Muscle of leg (tissue), 11 donors: ENCODE results near the gene DNAJC5G. TPM values are rescaled to one million over a fixed set of nuclear protein-coding genes. Genes with fewer than 3 reads are reported as not detected.

ENCODE experiments used
- DNase-seq: peaks from one replicate; pipeline ENCODE4 v3.0.0; 2013
- H3K27ac ChIP-seq: one replicate; pipeline ENCODE4 v1.5.1; 2013; ENCODE audit warnings: mild to moderate bottlenecking, low read length, control low read depth
- H3K27me3 ChIP-seq: one replicate; pipeline ENCODE4 v1.6.1; 2013; ENCODE audit warnings: low read length; ENCODE audit not compliant: control insufficient read depth, insufficient read depth
- H3K36me3 ChIP-seq: one replicate; pipeline ENCODE4 v1.6.1; 2013; ENCODE audit warnings: low read length; ENCODE audit not compliant: control insufficient read depth, insufficient read depth
- H3K4me1 ChIP-seq: one replicate; pipeline ENCODE4 v1.6.1; 2013; ENCODE audit warnings: low read length; ENCODE audit not compliant: control insufficient read depth, insufficient read depth
- H3K4me3 ChIP-seq: one replicate; pipeline ENCODE4 v1.5.1; 2013; ENCODE audit warnings: low read length, control low read depth
- H3K9me3 ChIP-seq: replicated peaks from 2 replicates; pipeline ENCODE4 v1.6.1; 2013; ENCODE audit warnings: low read depth, low read length; ENCODE audit not compliant: control insufficient read depth
- WGBS: methylation state at CpG from one replicate; pipeline ENCODE4 v1.1.5; 2013; ENCODE audit warnings: missing lambda C conversion rate; ENCODE audit not compliant: insufficient coverage; 5-methylcytosine and 5-hydroxymethylcytosine counted together
- polyA plus RNA-seq, 8 donors: library from polyadenylated mRNA; unstranded; fragments of 120-200 nt; gene quantifications; one replicate each; pipeline versions ENCODE4 v1.2.1 to v1.2.3, GENCODE V29; 2013; ENCODE audit warnings: inconsistent platforms in 1 of 8, low replicate concordance in 1 of 8; ENCODE audit not compliant: insufficient read length in 8 of 8, insufficient read depth in 1 of 8
- total RNA-seq: library from RNA; stranded (reverse); fragments of 120-200 nt; gene quantifications from one replicate; pipeline ENCODE4 v1.2.4, GENCODE V29; 2013

The DNAJC5G gene
- total and polyA plus RNA-seq, 9 donors = 0.19 to 0.23 (median 0.19) TPM; not detected in 6

DNA sequence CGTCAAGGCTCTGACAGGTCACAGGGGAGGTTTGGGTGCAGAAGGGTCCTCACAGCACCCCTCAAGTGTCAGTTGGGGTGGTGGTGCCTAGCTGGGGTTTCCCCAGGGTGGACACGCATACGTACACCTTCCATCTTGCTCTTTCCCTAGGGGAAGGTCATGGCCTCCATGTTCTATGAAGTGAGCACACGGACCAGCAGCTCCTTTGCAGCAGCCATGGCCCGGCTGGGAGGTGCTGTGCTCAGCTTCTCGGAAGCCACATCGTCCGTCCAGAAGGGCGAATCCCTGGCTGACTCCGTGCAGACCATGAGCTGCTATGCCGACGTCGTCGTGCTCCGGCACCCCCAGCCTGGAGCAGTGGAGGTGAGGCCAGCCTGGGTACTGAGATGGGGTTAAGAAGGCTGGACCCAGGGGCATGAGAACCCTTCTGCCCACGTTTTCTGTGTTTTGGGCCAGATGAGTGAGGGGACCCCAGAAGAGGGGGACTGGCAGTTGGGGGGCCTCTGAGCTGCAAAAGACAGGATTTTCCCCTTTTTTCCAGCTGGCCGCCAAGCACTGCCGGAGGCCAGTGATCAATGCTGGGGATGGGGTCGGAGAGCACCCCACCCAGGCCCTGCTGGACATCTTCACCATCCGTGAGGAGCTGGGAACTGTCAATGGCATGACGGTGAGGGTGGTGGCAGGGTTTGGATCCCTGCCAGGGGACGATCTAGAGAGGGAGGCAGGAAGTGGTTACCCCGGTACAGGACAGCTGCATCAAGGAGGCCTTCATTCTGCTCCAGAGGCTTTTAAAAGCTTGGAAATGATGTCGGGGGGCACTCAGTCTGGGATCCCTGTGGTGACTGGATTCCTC is 33.2 kb upstream of the DNAJC5G start:
- no peak overlapping the region for H3K4me3 ChIP-seq
- H3K36me3 ChIP-seq = peaks cover 80% of the 10 kb centered on the region
- no peak overlapping the region for H3K27ac ChIP-seq
- WGBS = 88% methylated on average over 17 of the region's 24 CpGs
- H3K9me3 ChIP-seq = no peaks in the 10 kb centered on the region
- no peaks in the 10 kb centered on the region for H3K27me3 ChIP-seq
- no peak for DNase-seq
- peaks cover 10% of the 10 kb centered on the region for H3K4me1 ChIP-seq

DNA sequence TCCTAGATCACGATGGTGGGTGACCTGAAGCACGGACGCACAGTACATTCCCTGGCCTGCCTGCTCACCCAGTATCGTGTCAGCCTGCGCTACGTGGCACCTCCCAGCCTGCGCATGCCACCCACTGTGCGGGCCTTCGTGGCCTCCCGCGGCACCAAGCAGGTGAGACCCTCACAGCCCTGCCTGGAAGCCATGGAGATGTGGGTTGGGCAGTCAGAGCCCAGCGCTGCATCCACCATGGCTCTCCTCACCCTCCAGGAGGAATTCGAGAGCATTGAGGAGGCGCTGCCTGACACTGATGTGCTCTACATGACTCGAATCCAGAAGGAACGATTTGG is 32.6 kb upstream of the DNAJC5G start:
- Histone ChIP-seq H3K27me3 (no peaks in the 10 kb centered on the region), H3K27ac (no peak overlapping the region), H3K9me3 (no peaks in the 10 kb centered on the region), H3K36me3 (peaks cover 74% of the 10 kb centered on the region), H3K4me1 (peaks cover 10% of the 10 kb centered on the region), H3K4me3 (no peak overlapping the region)
- WGBS = 94% methylated on average over 14 of the region's 16 CpGs
- no peak for DNase-seq

DNA sequence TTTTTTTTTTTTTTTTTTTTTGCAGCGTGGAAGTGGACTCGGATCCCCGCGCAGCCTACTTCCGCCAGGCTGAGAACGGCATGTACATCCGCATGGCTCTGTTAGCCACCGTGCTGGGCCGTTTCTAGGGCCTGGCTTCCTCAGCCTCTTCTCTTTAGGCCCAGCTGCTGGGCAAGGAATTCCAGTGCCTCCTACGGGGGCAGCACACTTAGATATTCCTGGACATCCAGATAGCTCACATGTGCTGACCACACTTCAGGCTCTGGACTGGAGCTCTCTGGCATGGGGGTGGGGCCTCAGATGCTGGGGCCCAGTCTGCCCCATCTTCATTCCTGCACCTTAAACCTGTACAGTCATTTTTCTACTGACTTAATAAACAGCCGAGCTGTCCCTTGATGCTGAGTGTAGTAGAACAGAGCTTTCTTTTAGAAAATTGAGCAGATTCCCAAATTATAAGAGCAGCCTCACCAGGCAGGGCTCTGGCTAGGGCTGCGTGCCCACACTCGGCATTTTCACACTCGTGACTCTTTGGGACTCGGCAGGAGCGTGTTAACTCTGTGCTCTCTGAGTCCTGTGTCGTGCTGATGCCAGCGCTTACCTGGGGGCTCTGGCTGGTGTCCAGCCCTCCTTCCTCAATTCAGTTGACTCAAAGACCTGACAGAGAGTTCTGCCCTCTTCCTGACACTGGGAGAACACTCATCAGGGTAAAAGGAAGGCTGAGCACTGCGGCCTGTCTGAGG is 31.7 kb upstream of the DNAJC5G start:
- Histone ChIP-seq H3K9me3 (no peaks in the 10 kb centered on the region), H3K36me3 (peaks cover 64% of the 10 kb centered on the region), H3K4me3 (no peak overlapping the region), H3K27ac (no peak overlapping the region), H3K27me3 (no peaks in the 10 kb centered on the region), H3K4me1 (peaks cover 10% of the 10 kb centered on the region)
- no peak for DNase-seq
- 79% methylated on average over 17 of the region's 19 CpGs for WGBS

- WGBS = 73% methylated on average over 4 of the region's 10 CpGs
- Histone ChIP-seq H3K9me3 (no peaks in the 10 kb centered on the region), H3K27ac (no peak overlapping the region)
Observed at GRCh38 chr2:27245116-27245515, 30.1 kb upstream of the DNAJC5G start.

DNA sequence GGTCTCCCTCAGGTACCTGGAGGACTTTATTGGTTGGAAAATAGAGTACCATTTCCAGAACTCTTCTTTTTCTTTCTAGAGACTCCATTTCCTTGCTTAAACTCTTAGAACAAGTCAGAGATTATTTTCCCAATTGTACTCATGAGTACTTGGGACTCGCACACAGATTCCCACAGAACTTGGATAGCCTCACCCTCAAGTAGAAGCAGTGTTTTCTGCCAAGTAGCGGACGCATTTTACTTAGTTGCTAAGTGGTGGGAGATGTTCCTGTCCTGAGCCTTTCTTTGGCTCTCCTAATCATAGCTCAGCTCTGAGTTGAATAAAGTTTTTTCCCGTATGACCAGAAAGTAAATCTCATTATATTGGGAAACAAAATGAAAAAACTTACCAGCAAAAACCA is 29.6 kb upstream of the DNAJC5G start:
- Histone ChIP-seq H3K9me3 (no peaks in the 10 kb centered on the region), H3K36me3 (peaks cover 43% of the 10 kb centered on the region), H3K4me1 (peaks cover 15% of the 10 kb centered on the region), H3K27ac (no peak overlapping the region), H3K4me3 (no peak overlapping the region), H3K27me3 (peaks cover 16% of the 10 kb centered on the region)
- DNase-seq = peak; percentile 84
- no CpG with 5 or more reads among the region's 4 CpGs for WGBS

More at GRCh38 chr2:27245116-27245515, 30.1 kb upstream of the DNAJC5G start:
- Histone ChIP-seq H3K4me3 (no peak overlapping the region), H3K4me1 (peaks cover 13% of the 10 kb centered on the region), H3K27me3 (peaks cover 11% of the 10 kb centered on the region), H3K36me3 (peaks cover 48% of the 10 kb centered on the region)
- no peak for DNase-seq

DNA sequence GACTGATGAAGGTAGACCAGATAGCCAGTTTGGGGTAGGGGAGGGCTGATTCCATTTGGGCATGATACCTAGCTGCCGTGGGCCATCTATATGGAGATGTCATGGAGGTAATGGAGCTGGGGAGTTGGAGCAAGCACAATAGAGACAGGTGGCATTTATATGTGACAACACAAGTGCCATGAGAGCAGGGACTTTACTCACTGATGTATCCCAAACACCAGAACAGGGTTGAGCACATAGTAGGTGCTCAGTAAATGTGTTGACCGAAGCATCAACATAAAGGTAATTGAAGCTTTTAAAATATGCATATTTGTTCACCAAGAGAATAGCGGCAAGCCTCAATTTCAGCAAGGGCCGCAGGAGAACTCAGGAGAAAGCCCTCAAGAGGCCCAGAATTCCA is 27.3 kb upstream of the DNAJC5G start:
- H3K9me3 ChIP-seq = no peaks in the 10 kb centered on the region
- H3K36me3 ChIP-seq = peaks cover 21% of the 10 kb centered on the region
- H3K27me3 ChIP-seq = peaks cover 29% of the 10 kb centered on the region
- no peak for DNase-seq
- peaks cover 9% of the 10 kb centered on the region for H3K4me1 ChIP-seq
- WGBS = 84% methylated on average over 3 of the region's 4 CpGs
- H3K27ac ChIP-seq = no peak overlapping the region
- no peak overlapping the region for H3K4me3 ChIP-seq

DNA sequence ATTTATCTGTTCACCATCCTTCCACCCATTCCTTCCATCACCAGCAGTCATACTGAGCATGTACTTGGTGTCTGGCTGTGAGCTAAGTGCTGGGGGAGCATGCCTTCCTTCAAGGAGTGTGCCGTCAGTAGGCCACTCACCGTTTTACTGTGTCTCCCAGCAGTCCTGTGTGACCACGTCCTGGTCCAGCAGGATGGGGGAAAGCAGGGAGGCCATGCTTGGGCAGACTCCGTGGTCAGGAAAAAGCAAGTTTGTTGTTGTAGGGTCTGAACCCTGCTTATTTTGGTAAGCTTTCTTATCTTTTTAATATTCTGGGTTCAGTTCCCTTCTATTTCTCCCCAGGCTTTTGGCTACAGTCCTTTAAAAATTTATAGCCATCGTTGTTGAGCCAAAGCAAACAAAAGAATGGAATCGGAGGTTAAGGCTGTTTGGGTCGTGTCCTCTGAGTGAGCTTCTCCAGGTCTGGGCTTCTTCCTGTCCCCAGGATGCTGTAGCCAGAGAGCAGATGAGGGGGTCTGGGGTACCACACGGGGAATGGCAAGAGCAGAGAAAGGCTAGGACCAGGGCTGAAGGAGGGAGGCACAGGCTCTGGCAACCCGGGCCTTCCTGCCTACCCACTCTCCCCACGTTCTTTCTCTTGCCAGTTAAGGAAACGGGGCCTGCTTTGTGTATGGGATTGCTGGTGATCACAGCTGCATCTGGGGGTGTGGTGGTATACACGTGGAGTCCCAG is 25.9 kb upstream of the DNAJC5G start:
- peaks cover 5% of the 10 kb centered on the region for H3K4me1 ChIP-seq
- H3K36me3 ChIP-seq = peaks cover 6% of the 10 kb centered on the region
- peaks cover 34% of the 10 kb centered on the region for H3K27me3 ChIP-seq
- 28% methylated on average over 4 of the region's 12 CpGs for WGBS
- no peaks in the 10 kb centered on the region for H3K9me3 ChIP-seq
- H3K4me3 ChIP-seq = no peak overlapping the region
- H3K27ac ChIP-seq = no peak overlapping the region
- DNase-seq = no peak

DNA sequence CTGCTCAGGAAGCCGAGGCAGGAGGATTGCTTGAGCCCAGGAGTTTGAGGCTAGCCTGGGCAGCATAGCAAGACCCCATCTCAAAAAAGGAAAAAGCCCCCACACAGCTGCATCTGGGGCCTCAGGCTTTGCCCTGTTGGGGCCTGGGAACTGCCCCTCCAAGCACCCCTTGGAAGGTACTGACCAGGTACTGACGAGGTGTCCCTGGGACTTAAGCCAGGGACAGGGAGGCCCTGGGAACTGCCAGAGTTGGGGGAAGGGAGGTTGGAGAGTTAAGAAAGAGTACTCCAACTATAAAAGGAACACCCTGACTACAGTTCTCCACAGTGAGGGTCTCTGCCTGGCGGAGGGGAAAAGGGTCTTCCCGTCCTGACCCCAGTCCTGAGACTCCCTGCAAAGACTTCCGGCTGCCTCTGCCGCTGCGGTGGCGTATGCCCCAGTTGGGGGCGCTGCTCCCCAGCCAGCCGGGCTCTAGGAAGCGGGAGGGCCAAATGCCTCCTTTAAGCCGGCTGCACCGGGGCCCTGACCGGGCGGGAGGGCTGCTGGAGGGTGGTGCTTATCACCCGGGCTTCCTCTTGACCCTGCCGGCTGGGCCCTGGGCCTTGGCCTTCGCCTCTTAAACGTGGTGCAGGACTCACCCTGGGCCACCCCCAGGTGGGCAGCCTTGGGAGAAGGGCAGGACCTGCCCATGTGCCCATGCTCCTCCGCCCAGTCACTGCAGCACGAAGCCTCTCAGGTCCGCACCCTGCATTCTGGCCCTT is 25.2 kb upstream of the DNAJC5G start:
- no peak overlapping the region for H3K27ac ChIP-seq
- peaks cover 39% of the 10 kb centered on the region for H3K27me3 ChIP-seq
- DNase-seq = no peak
- H3K4me3 ChIP-seq = no peak overlapping the region
- H3K36me3 ChIP-seq = peaks cover 2% of the 10 kb centered on the region
- 11% methylated on average over 20 of the region's 22 CpGs for WGBS
- H3K4me1 ChIP-seq = peaks cover 5% of the 10 kb centered on the region
- no peaks in the 10 kb centered on the region for H3K9me3 ChIP-seq

- Histone ChIP-seq H3K9me3 (no peaks in the 10 kb centered on the region), H3K27me3 (peaks cover 43% of the 10 kb centered on the region), H3K4me3 (no peak overlapping the region), H3K36me3 (no peaks in the 10 kb centered on the region), H3K4me1 (peaks cover 5% of the 10 kb centered on the region), H3K27ac (no peak overlapping the region)
- 39% methylated on average over 10 of the region's 13 CpGs for WGBS
- no peak for DNase-seq
Observed at GRCh38 chr2:27250652-27251379, 24.4 kb upstream of the DNAJC5G start.
